PC-9 (cell line): ENCODE measurements around the gene MYO7B. TPM values are rescaled to one million over a fixed set of nuclear protein-coding genes. Genes with fewer than 3 reads are reported as not detected.
A peak's percentile ranks its signal among the peaks of the same experiment; 100 is the strongest.

ENCODE experiments used
- BruUV-seq: library from RNA; stranded (reverse); fragments of 400-500 nt; replicated peaks from 2 replicates; lab custom pipeline; 2021; lab: Mats Ljungman, UMichigan
- CTCF ChIA-PET: fragments of 300-600 bp; sonication (Branson Sonifier 250); formaldehyde crosslinking; loops from one replicate; lab custom pipeline; 2022; ENCODE audit warnings: antibody characterized with exemption; lab: Charles Lee
- POLR2A ChIA-PET: fragments of 300-600 bp; sonication (Branson Sonifier 250); formaldehyde crosslinking; loops from one replicate; lab custom pipeline; 2022; ENCODE audit warnings: antibody characterized with exemption; ENCODE audit not compliant: unreplicated experiment; lab: Charles Lee
- DNase-seq, 2 experiments: peaks; one replicate each; pipeline versions ENCODE4 v3.0.0 to v3.0.0-alpha.2; 2015 to 2022; ENCODE audit warnings: mixed read lengths in 1 of 2
- H2AFZ ChIP-seq: fragments of 200-600 bp; sonication (generic); 2 replicates; pipeline ENCODE4 v1.8.1; 2017; ENCODE audit warnings: antibody characterized with exemption
- H3F3A ChIP-seq: fragments of 200-600 bp; sonication (generic); 2 replicates; pipeline ENCODE4 v1.8.1; 2017; ENCODE audit warnings: antibody characterized with exemption, mild to moderate bottlenecking, low read depth; ENCODE audit not compliant: insufficient read depth
- H3K27ac ChIP-seq: fragments of 200-600 bp; sonication (generic); 2 replicates; pipeline ENCODE4 v1.6.1; 2016; ENCODE audit warnings: mixed run types
- H3K27me3 ChIP-seq: fragments of 200-600 bp; sonication (generic); 2 replicates; pipeline ENCODE4 v1.6.1; 2016; ENCODE audit warnings: low read depth, mixed run types; ENCODE audit not compliant: insufficient read depth
- H3K36me3 ChIP-seq: fragments of 200-600 bp; sonication (generic); 2 replicates; pipeline ENCODE4 v1.6.1; 2016; ENCODE audit warnings: low read depth, mixed run types
- H3K4me1 ChIP-seq: fragments of 200-600 bp; sonication (generic); replicated peaks from 2 replicates; pipeline ENCODE4 v1.6.1; 2016; ENCODE audit warnings: mixed run types; ENCODE audit not compliant: insufficient read depth
- H3K4me2 ChIP-seq: fragments of 200-600 bp; sonication (generic); 2 replicates; pipeline ENCODE4 v1.6.1; 2017; ENCODE audit warnings: mixed run types
- H3K4me3 ChIP-seq: fragments of 200-600 bp; sonication (generic); 2 replicates; pipeline ENCODE4 v1.6.1; 2016; ENCODE audit warnings: mixed run types
- H3K79me2 ChIP-seq: fragments of 200-600 bp; sonication (generic); 2 replicates; pipeline ENCODE4 v1.6.1; 2017; ENCODE audit warnings: low read depth, mixed run types
- H3K9me2 ChIP-seq: fragments of 200-600 bp; sonication (generic); 2 replicates; pipeline ENCODE4 v1.8.1; 2017; ENCODE audit warnings: mild to moderate bottlenecking; ENCODE audit not compliant: insufficient read depth
- H3K9me3 ChIP-seq: fragments of 200-600 bp; sonication (generic); 2 replicates; pipeline ENCODE4 v1.8.1; 2016; ENCODE audit warnings: low read depth; ENCODE audit not compliant: insufficient read depth
- H4K20me1 ChIP-seq: fragments of 200-600 bp; sonication (generic); 2 replicates; pipeline ENCODE4 v1.8.1; 2017; ENCODE audit not compliant: insufficient read depth
- CTCF ChIP-seq: fragments of 200-600 bp; sonication (generic); conservative IDR thresholded peaks from 2 replicates; pipeline ENCODE4 v1.6.1; 2017; ENCODE audit warnings: mixed run types, antibody characterized with exemption, mild to moderate bottlenecking, moderate library complexity
- EZH2 ChIP-seq: fragments of 200-600 bp; sonication (generic); IDR thresholded peaks from 2 replicates; pipeline ENCODE4 v1.8.0; 2017; ENCODE audit warnings: antibody characterized with exemption, low read depth
- intact Hi-C: fragments of 100-400 bp; cut with micrococcal nuclease; formaldehyde crosslinking; loops from one replicate; pipeline ENCODE4 v1.10.0; 2022; ENCODE audit not compliant: unreplicated experiment
- total RNA-seq: library from RNA; stranded (reverse); gene quantifications from 2 replicates; pipeline ENCODE4 v1.2.3, GENCODE V29; 2021

MYO7B gene
- total RNA-seq, 1 experiment from 2014 or later = not detected

GRCh38 chr2:127552336-127552735, 16.9 kb downstream of the MYO7B start:
- Histone ChIP-seq H3K4me2 (no peak overlapping the region), H3K4me1 (no peaks in the 10 kb centered on the region), H4K20me1 (no peaks in the 10 kb centered on the region), H3K9me2 (no peaks in the 10 kb centered on the region), H3K4me3 (no peak overlapping the region), H2AFZ (no peak overlapping the region), H3K36me3 (no peaks in the 10 kb centered on the region), H3K79me2 (no peaks in the 10 kb centered on the region), H3K27me3 (peaks cover 71% of the 10 kb centered on the region), H3K27ac (no peak overlapping the region), H3K9me3 (no peaks in the 10 kb centered on the region; the same call in 1 of the 2 replicates), H3F3A (no peaks in the 10 kb centered on the region)
- CTCF ChIA-PET = no interaction called here
- intact Hi-C loops = no loop called here
- TF ChIP-seq EZH2 = no peak
- TF ChIP-seq CTCF = no peak
- DNase-seq = no peak
- POLR2A ChIA-PET = interaction anchor here (0.5 kb wide), 1 partner anchor 26 kb away, joined by 3 read pairs; the partner anchor contains the start of gene IWS1
- BruUV-seq = no TSS peak

DNA sequence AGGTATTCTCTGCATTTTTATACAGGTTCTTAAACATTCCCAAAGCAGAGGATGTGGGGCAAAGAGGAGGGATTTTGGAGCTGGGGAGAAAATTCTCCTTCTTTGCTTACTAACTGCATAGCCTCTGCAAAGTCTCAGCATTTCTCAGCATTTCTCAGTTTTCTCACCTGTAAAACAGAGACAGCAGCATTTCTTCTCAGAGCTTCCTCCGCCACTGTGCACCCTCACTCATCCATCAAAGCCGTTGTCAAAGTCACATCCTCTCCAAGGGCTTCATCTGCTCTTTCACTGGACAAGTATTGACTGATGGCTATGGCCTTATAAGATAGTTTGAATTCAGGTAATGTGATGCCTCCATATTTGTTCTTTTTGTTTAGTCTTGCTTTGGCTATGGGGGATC, 17.4 kb downstream of the MYO7B start:
- Histone ChIP-seq H3K9me3 (no peaks in the 10 kb centered on the region; the same call in 1 of the 2 replicates), H3K4me3 (no peak overlapping the region), H3K27ac (no peak overlapping the region), H3K9me2 (no peaks in the 10 kb centered on the region), H3K27me3 (peaks cover 71% of the 10 kb centered on the region), H2AFZ (no peak overlapping the region), H3F3A (no peaks in the 10 kb centered on the region), H3K4me1 (no peaks in the 10 kb centered on the region), H3K36me3 (no peaks in the 10 kb centered on the region), H3K4me2 (no peak overlapping the region), H4K20me1 (no peaks in the 10 kb centered on the region), H3K79me2 (no peaks in the 10 kb centered on the region)
- intact Hi-C loops = no loop called here
- CTCF ChIA-PET = no interaction called here
- POLR2A ChIA-PET = no interaction called here
- BruUV-seq = no TSS peak
- DNase-seq = peak in 1 of 2 experiments; percentile 19
- TF ChIP-seq EZH2 (no peak), CTCF (no peak)

DNA sequence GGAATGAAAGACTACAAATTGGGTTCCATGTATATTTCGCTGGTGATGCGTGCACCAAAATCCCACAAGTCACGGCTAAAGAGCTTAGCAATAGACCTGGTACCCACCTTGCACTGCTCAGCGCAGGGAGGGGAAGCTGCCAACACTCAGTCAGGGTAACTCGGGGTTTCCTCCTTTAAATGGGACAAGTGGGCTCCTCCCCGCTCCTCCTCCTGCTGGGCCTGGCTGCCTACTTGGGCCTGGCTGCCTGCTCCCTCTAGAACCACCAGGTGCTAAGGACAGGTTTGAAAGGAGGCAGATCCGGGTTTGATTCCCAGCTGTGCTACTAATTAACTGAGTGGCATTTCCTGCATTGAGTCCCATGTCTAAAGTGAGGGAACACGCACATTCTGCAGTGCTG, 23.4 kb downstream of the MYO7B start:
- Histone ChIP-seq H3K36me3 (no peaks in the 10 kb centered on the region), H3K4me3 (no peak overlapping the region), H3K79me2 (no peaks in the 10 kb centered on the region), H3K4me2 (no peak overlapping the region), H3K27ac (no peak overlapping the region), H4K20me1 (no peaks in the 10 kb centered on the region), H3F3A (no peaks in the 10 kb centered on the region), H3K27me3 (peaks cover 74% of the 10 kb centered on the region), H3K9me2 (no peaks in the 10 kb centered on the region), H2AFZ (no peak overlapping the region), H3K9me3 (no peaks in the 10 kb centered on the region; the same call in 1 of the 2 replicates), H3K4me1 (no peaks in the 10 kb centered on the region)
- TF ChIP-seq EZH2 (no peak), CTCF (no peak)
- ChIA-PET POLR2A (no interaction called here), CTCF (no interaction called here)
- DNase-seq = peak in 1 of 2 experiments; percentile 12
- intact Hi-C loops = no loop called here
- no TSS peak for BruUV-seq
